NOMO-1 treated with DMSO at 0.1 percent for 48 hours (cell line): ENCODE results near the gene SLC24A3.

ENCODE experiments used
- DNase-seq: peaks from one replicate; lab custom pipeline; 2025; ENCODE audit not compliant: unreplicated experiment; lab: John Stamatoyannopoulos, UW

Gene SLC24A3

GRCh38 chr20:19269737-19270340 is 57.4 kb downstream of the SLC24A3 start:
- no peak for DNase-seq

DNA sequence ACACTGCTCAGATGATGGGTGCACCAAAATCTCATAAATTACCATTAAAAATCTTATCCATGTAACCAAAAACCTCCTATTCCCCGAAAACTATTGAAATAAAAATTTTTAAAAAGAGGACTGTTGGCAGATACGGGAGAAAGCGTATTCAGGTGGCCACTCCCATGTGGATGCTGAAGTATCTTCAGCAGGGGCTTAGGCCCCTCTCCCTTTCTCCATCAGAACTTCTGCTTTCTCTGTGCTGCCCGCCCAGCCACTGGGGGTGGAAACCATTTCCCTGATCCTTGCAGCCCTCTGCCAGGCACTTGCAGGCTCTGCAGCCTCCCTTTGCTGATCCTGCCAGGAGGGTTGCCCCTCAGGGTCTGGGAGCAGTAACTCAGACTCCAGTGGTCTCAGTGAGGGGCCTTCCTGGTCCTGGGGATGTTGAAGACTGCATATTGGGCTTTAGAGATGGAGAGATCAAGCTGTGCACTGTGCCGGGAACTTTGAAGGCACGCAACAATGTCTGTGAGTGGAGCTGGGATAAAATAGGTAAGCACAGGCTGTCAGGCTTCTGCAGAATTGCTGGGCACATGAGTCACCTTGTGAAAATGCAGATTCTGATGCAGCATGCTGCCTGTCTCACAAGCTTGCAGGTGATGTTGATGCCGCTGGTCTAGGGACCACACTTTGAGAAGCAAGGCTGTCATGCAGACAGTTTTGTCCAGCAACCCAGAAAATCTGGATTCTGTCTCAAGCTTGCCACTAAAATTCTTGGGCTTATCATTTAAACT is 59.6 kb downstream of the SLC24A3 start:
- no peak for DNase-seq

GRCh38 chr20:19272976-19273654 is 60.7 kb downstream of the SLC24A3 start:
- DNase-seq, result no peak

DNA sequence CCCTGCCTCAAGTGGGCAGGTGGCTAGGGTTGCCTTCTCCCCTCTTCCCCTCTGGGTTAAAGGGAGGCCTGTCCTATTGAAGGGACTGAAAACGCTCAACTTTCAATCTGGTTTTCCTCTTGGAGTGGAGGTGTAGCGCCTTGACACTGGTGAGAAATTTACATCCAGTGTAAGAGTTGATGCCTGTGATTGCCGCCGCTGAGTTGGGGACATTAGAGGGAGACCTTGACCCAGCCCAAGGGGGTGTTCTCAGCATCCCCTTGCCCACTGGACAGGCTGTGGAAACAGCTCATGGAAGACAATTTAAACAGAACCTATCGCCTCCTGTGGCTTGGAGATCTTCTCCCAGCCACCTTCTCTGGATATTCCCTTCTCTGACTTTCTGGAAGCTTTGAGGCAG is 61.6 kb downstream of the SLC24A3 start:
- no peak for DNase-seq

DNA sequence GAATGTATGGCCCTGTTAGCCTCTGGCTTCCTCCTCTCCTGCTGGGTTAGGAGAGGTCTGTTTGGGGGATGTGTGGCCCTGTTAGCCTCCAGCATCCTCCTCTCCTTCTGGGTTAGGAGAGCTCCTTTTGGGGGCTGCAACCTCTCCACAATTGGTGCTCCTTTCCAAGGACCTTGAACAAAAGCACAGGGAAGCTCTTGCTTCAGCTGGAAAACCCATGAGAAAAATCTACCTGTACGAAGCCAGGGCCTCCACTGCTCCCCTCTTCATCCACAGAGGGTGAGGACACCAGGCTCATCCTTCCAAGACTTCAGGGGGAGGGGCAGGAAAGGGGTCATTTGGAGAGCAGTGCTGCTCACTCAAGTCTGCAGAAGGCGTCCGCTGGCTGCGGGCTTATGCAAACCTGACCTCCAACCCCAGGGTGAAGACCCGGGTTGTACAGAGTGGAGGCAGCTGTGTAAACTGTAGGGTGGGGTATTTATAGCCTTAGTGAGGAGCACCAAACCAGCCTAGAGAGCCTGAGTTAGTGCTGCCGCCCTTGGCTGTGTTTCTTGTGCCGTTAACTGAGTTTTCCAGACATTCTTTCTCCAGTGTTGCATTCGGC is 62.1 kb downstream of the SLC24A3 start:
- no peak for DNase-seq

GRCh38 chr20:19275038-19275629 is 62.7 kb downstream of the SLC24A3 start:
- no peak for DNase-seq

- no peak for DNase-seq
Observed at GRCh38 chr20:19275630-19276071, 63.2 kb downstream of the SLC24A3 start.

- DNase-seq, result no peak
Observed at GRCh38 chr20:19277381-19277780, 64.9 kb downstream of the SLC24A3 start.

DNA sequence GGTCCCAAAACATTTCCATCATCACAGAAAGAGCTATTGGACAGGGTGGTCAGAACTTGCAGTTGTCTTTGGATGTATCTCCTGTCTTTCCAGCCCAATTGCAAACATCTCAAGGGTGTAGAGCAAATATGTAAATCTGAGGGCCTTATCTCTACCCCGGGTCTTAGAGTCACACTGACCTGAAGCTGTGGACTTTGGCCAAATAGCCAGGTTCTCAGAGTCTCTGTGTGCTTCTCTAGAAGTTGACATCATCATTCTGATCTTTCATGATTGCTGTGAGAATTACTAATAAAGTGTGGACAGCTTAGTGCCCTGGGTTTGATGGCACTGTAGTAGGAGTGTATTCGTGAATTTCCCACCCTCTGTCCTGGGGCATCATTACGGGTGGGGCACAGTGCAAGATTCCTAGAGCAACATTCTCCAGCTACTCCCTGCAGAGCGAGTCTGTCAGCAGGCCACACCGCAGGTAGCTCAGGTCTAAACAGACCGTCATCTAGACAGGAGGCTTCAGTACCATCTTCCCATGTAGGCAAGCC is 71.1 kb downstream of the SLC24A3 start:
- DNase-seq, result no peak

DNA sequence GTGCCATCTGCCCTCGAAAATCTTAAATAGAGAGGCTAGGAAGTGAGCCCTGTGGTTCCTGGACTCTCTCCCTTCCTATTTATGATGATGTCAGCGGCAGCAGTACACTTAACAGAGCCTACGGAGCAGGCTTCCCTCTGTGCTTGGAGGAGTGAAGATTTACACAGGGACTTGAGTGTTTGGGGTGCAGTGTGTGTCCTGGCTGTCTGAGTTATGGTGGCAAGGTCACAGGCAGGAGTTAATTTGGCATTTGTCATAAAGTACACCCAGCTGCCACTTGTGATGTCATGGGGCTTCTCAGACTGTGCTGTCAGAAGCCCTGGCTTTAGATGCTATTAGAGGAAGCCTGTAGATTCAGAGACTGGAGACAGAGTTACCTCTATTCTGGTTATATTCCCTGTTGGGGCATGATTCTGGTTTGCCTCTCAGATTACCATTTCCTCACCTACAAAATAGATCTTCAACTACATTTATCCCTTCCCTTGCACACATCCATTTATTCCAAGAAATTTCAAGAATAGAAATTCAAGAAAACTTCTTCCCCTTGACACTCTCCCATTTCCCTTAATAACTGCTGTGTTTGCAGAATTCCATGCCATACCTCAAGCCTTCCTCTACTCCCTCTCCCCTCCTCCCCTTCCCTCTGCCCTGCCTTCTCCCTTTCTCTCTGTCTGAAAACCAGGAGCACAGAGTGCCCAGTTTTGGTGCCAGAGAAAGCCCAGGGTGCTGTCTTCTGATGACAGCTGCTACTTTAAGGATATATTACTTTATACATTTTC is 72.1 kb downstream of the SLC24A3 start:
- no peak for DNase-seq

DNA sequence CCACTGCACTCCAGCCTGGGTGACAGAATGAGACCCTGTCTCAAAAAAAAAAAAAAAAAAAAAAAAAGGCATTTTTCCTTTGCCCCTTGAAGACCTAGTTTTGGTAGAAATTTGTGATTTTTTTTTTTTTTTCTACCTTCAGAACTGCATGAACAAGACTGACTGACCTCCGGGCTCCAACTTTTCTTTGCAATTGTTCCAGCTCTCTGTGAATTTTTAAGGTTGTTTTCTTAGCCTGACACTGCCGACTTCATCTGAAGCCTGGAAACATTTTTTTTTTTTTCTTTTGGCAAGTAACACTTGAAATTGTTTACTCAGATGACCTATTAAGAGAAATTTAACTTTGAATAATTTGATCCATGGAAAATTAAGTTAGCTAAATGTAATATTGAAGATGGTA is 73.0 kb downstream of the SLC24A3 start:
- DNase-seq, result no peak

GRCh38 chr20:19288061-19288460 is 75.6 kb downstream of the SLC24A3 start:
- DNase-seq, result no peak

DNA sequence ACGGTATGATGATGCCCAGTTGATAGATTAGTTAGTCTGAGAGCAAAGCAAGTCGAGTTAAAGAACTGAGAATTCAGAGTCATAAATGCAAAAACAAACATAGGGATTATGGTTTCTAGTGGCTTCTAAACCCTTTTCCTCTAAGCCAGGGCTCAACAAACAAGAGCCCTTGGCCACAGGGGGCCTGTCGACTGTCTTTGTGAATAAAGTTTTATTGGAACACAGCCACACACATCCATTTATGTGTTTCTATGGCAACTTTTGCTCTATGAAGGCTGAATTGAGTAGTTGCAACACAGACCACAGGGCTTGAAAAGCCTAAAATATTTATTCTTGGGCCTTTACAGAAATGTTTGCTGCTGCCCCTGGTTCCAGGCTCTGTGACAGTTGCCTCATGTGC is 76.2 kb downstream of the SLC24A3 start:
- DNase-seq, result no peak

DNA sequence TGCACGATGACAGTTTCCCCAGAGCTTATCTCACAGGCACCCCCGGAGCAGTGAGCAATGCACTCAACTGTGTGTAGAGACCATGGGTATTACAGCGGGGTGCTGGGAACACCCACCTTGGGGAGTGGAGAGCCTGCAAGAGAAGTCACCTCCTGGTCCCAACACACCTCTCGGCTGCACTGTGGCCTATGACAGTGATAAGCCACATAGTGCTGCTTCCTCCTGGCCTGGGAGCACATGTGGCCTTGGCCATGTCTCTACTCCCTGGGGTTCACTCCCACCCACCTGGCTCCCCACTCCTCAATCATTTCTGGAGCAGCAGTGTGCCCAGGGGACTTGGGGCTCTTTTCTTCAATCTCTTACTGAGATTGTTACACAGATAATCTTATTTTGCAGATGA is 77.0 kb downstream of the SLC24A3 start:
- DNase-seq, result no peak

GRCh38 chr20:19291024-19291817 is 78.8 kb downstream of the SLC24A3 start:
- no peak for DNase-seq

- no peak for DNase-seq
Observed at GRCh38 chr20:19291818-19292132, 79.3 kb downstream of the SLC24A3 start.

GRCh38 chr20:19292254-19292653 is 79.8 kb downstream of the SLC24A3 start:
- no peak for DNase-seq

- DNase-seq, result no peak
Observed at GRCh38 chr20:19295076-19295475, 82.6 kb downstream of the SLC24A3 start.

GRCh38 chr20:19298652-19299051 is 86.2 kb downstream of the SLC24A3 start:
- no peak for DNase-seq

DNA sequence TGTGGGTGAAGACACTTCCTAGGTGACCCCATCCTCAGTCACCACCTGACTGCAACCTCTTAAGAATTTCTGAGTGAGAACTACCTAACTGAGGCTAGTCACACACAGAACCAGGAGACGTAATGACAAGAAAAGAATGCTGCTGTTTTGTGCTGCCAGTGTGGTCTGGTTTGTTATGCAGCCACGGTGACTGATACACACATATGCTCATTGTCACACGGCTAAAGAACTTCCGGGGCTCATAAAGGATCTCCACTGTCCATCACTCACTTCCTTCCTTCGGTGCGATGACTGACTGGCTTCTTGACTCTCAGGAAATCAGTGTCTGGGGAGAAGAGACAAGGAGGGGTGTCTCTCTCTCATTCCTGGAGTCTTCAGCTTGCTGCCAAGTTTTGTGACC is 88.0 kb downstream of the SLC24A3 start:
- DNase-seq, result no peak
